Spleen (tissue), 7 donors: ENCODE data around the gene LPAR5.

Experiments
- POLR2A ChIP-seq, 3 donors: fragments of 450-650 bp; IDR thresholded peaks; one replicate each; pipeline ENCODE4 v1.5.1; 2017; ENCODE audit warnings: antibody characterized with exemption in 3 of 3, mild to moderate bottlenecking in 1 of 3
- POLR2AphosphoS5 ChIP-seq, 3 donors: sonication (generic); formaldehyde crosslinking; IDR thresholded peaks; one replicate each; pipeline ENCODE4 v1.5.1; 2017; ENCODE audit warnings: antibody characterized with exemption in 3 of 3
- TF ChIP-seq, protein P1 (sequence below), 11 experiments: fragments of 200-600 bp in 7 of 11; fragments of 450-650 bp in 4 of 11; sonication (generic) in 4 of 11; IDR thresholded peaks in 8 of 11; conservative IDR thresholded peaks in 3 of 11; 1 replicate in 7 of 11; 2 replicates in 4 of 11; pipeline versions ENCODE4 v1.4.0 to v1.8.0; 2016 to 2021; ENCODE audit warnings: antibody characterized with exemption in 11 of 11, inconsistent platforms in 4 of 11, mild to moderate bottlenecking in 1 of 11
- donor health status: DM: no; HTN: no; CAD: no; lungs with moderate emphysema.
- donor health status: DM: no; HTN: no; CAD: no.
- donor health status: DM: no; HTN: no; CAD: no.

- TF ChIP-seq POLR2AphosphoS5 (IDR thresholded peaks at IDR 0.05) (no peak), POLR2A (IDR thresholded peaks at IDR 0.05) (no peak)
- TF ChIP-seq, protein P1, sequence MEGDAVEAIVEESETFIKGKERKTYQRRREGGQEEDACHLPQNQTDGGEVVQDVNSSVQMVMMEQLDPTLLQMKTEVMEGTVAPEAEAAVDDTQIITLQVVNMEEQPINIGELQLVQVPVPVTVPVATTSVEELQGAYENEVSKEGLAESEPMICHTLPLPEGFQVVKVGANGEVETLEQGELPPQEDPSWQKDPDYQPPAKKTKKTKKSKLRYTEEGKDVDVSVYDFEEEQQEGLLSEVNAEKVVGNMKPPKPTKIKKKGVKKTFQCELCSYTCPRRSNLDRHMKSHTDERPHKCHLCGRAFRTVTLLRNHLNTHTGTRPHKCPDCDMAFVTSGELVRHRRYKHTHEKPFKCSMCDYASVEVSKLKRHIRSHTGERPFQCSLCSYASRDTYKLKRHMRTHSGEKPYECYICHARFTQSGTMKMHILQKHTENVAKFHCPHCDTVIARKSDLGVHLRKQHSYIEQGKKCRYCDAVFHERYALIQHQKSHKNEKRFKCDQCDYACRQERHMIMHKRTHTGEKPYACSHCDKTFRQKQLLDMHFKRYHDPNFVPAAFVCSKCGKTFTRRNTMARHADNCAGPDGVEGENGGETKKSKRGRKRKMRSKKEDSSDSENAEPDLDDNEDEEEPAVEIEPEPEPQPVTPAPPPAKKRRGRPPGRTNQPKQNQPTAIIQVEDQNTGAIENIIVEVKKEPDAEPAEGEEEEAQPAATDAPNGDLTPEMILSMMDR (IDR thresholded peaks at IDR 0.05 in 8 of 11, conservative IDR thresholded peaks at IDR 0.05 in 3 of 11): no peak
Observed at GRCh38 chr12:6653987-6654386, 18.2 kb upstream of the LPAR5 start.
